Calu3 (cell line): ENCODE results near the gene ERICH2. TPM values are rescaled to one million over a fixed set of nuclear protein-coding genes. Genes with fewer than 3 reads are reported as not detected.

Source experiments
- BruUV-seq: library from RNA; stranded (reverse); fragments of 400-500 nt; replicated peaks from 2 replicates; lab custom pipeline; 2021; lab: Mats Ljungman, UMichigan
- CTCF ChIA-PET: fragments of 300-600 bp; sonication (Branson Sonifier 250); formaldehyde crosslinking; loops from one replicate; lab custom pipeline; 2022; ENCODE audit warnings: antibody characterized with exemption; lab: Charles Lee
- DNase-seq: peaks from one replicate; pipeline ENCODE4 v3.0.0; 2022
- H3K27ac Mint-ChIP-seq: one replicate; pipeline ENCODE4 v1.8.0; 2022; ENCODE audit warnings: mixed read lengths; ENCODE audit not compliant: unreplicated experiment
- H3K27me3 Mint-ChIP-seq: one replicate; pipeline ENCODE4 v1.8.0; 2022; ENCODE audit warnings: mixed read lengths; ENCODE audit not compliant: unreplicated experiment
- H3K36me3 Mint-ChIP-seq: one replicate; pipeline ENCODE4 v1.8.0; 2022; ENCODE audit warnings: mild to moderate bottlenecking, moderate library complexity, mixed read lengths; ENCODE audit not compliant: insufficient read depth, unreplicated experiment
- H3K4me1 Mint-ChIP-seq: one replicate; pipeline ENCODE4 v1.8.0; 2022; ENCODE audit warnings: mild to moderate bottlenecking, low read depth, mixed read lengths; ENCODE audit not compliant: unreplicated experiment
- H3K4me3 Mint-ChIP-seq: one replicate; pipeline ENCODE4 v1.8.0; 2022; ENCODE audit warnings: mild to moderate bottlenecking, low read depth, moderate library complexity, mixed read lengths; ENCODE audit not compliant: unreplicated experiment
- H3K9me3 Mint-ChIP-seq: one replicate; pipeline ENCODE4 v1.8.0; 2022; ENCODE audit warnings: low read depth, mixed read lengths; ENCODE audit not compliant: unreplicated experiment
- intact Hi-C: fragments of 100-400 bp; cut with micrococcal nuclease; formaldehyde crosslinking; loops from one replicate; pipeline ENCODE4 v1.10.0; 2022; ENCODE audit not compliant: unreplicated experiment
- total RNA-seq: library from RNA; stranded (reverse); gene quantifications from 2 replicates; pipeline ENCODE4 v1.2.3, GENCODE V29; 2022
- TF ChIP-seq, protein P1 (sequence below): fragments of 200-600 bp; IDR thresholded peaks from one replicate; pipeline ENCODE4 v1.8.0; 2022; ENCODE audit warnings: antibody characterized with exemption; ENCODE audit not compliant: unreplicated experiment

The ERICH2 gene
- total RNA-seq, 1 experiment from 2014 or later = 2.4 TPM

- H3K27ac Mint-ChIP-seq = no peak overlapping the region
- H3K4me1 Mint-ChIP-seq = no peaks in the 10 kb centered on the region
- H3K9me3 Mint-ChIP-seq = no peaks in the 10 kb centered on the region
- TF ChIP-seq, protein P1, sequence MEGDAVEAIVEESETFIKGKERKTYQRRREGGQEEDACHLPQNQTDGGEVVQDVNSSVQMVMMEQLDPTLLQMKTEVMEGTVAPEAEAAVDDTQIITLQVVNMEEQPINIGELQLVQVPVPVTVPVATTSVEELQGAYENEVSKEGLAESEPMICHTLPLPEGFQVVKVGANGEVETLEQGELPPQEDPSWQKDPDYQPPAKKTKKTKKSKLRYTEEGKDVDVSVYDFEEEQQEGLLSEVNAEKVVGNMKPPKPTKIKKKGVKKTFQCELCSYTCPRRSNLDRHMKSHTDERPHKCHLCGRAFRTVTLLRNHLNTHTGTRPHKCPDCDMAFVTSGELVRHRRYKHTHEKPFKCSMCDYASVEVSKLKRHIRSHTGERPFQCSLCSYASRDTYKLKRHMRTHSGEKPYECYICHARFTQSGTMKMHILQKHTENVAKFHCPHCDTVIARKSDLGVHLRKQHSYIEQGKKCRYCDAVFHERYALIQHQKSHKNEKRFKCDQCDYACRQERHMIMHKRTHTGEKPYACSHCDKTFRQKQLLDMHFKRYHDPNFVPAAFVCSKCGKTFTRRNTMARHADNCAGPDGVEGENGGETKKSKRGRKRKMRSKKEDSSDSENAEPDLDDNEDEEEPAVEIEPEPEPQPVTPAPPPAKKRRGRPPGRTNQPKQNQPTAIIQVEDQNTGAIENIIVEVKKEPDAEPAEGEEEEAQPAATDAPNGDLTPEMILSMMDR = no peak
- H3K4me3 Mint-ChIP-seq = no peak overlapping the region
- BruUV-seq = no TSS peak
- no peaks in the 10 kb centered on the region for H3K36me3 Mint-ChIP-seq
- intact Hi-C loops = no loop called here
- CTCF ChIA-PET = no interaction called here
- no peaks in the 10 kb centered on the region for H3K27me3 Mint-ChIP-seq
- no peak for DNase-seq
These were observed 60.9 kb downstream of the ERICH2 start for GRCh38 chr2:170831115-170831514.

DNA sequence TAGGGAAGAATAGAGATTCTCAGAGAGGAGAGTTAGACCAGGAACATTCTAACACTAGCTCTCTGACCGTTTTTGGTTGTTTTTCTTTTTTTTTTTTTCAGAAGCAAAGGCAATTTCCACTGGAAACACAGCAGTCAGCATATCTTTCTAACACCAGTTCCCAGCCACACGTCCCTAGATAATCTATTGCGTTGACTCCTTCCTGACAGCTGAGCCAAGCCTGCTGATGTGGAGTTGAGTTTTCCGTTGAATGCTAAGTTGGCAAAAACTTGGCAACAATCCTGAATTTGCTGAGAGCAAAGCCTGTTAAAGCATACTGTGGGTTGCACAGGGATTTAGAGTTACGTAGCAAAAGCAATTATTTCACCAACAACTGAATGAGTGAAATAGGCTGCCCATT, 65.8 kb downstream of the ERICH2 start:
- no peak overlapping the region for H3K27ac Mint-ChIP-seq
- intact Hi-C loops = no loop called here
- H3K36me3 Mint-ChIP-seq = no peaks in the 10 kb centered on the region
- no peaks in the 10 kb centered on the region for H3K4me1 Mint-ChIP-seq
- CTCF ChIA-PET = no interaction called here
- TF ChIP-seq, protein P1 = no peak
- no peak for DNase-seq
- no peaks in the 10 kb centered on the region for H3K9me3 Mint-ChIP-seq
- BruUV-seq = no TSS peak
- H3K27me3 Mint-ChIP-seq = no peaks in the 10 kb centered on the region
- no peak overlapping the region for H3K4me3 Mint-ChIP-seq

GRCh38 chr2:170840717-170841210, 70.6 kb downstream of the ERICH2 start:
- DNase-seq = no peak
- H3K27me3 Mint-ChIP-seq = no peaks in the 10 kb centered on the region
- H3K27ac Mint-ChIP-seq = no peak overlapping the region
- no peaks in the 10 kb centered on the region for H3K4me1 Mint-ChIP-seq
- CTCF ChIA-PET = interaction anchor here (1.1 kb wide), 1 partner anchor 14 kb away, joined by 4 read pairs; no protein-coding TSS in a partner anchor
- no peaks in the 10 kb centered on the region for H3K36me3 Mint-ChIP-seq
- H3K9me3 Mint-ChIP-seq = no peaks in the 10 kb centered on the region
- TF ChIP-seq, protein P1 = no peak
- no TSS peak for BruUV-seq
- H3K4me3 Mint-ChIP-seq = no peak overlapping the region
- intact Hi-C loops = no loop called here

DNA sequence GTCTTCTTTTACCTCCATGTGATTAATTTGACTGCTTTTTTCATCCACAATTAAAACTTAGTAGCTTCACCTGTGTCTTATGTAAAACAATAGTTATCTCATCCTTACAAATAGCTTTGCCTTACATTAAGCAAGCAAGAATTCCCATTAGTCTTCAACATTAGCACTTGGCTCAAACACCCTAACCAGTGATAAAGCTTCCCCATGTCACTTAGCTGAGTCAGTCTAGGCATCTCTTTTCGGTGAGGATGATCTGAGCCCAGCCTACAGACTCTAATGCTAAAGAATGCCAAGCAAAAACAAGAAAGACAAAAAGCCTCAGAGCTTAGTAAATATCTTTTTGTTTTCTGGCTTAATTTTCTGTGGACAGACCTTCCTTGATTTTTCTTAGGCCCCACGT, 72.6 kb downstream of the ERICH2 start:
- no peak for DNase-seq
- Mint-ChIP-seq H3K4me3 (no peak overlapping the region), H3K4me1 (no peaks in the 10 kb centered on the region), H3K36me3 (no peaks in the 10 kb centered on the region), H3K27ac (no peak overlapping the region), H3K9me3 (no peaks in the 10 kb centered on the region), H3K27me3 (no peaks in the 10 kb centered on the region)
- intact Hi-C loops = no loop called here
- no TSS peak for BruUV-seq
- CTCF ChIA-PET = no interaction called here
- TF ChIP-seq, protein P1 = no peak
